K562 (cell line): ENCODE data around the gene HS6ST1.

ENCODE experiments used
- EP300 ChIP-seq: IDR thresholded peaks from 2 replicates; pipeline ENCODE4 v1.6.1; 2012; ENCODE audit warnings: low read length, improper control_type of control experiment
- EZH2 ChIP-seq: IDR thresholded peaks from 2 replicates; pipeline ENCODE4 v1.6.1; 2012; ENCODE audit warnings: low read depth, mild to moderate bottlenecking, inconsistent platforms, low read length, borderline replicate concordance
- IFI16 ChIP-seq: fragments of 250-450 bp; sonication (Bioruptor Pico); IDR thresholded peaks from 2 replicates; pipeline ENCODE4 v2.1.2; 2022; ENCODE audit warnings: mild to moderate bottlenecking, inconsistent platforms
- MEIS2 ChIP-seq: fragments of 450-650 bp; IDR thresholded peaks from 2 replicates; pipeline ENCODE4 v1.6.1; 2014; ENCODE audit warnings: mild to moderate bottlenecking; ENCODE audit not compliant: partially characterized antibody
- SMAD1 ChIP-seq: fragments of 150-350 bp; IDR thresholded peaks from 2 replicates; pipeline ENCODE4 v1.6.1; 2014; ENCODE audit warnings: low read length, low read depth; ENCODE audit not compliant: partially characterized antibody
- SMAD4 ChIP-seq: fragments of 250-450 bp; sonication (Bioruptor Pico); conservative IDR thresholded peaks from 2 replicates; pipeline ENCODE4 v1.8.0; 2021; ENCODE audit warnings: inconsistent platforms, mild to moderate bottlenecking, moderate library complexity
- TEAD4 ChIP-seq, 2 experiments: sonication (generic) in 1 of 2; formaldehyde crosslinking in 1 of 2; IDR thresholded peaks; 2 replicates each; pipeline versions ENCODE4 v1.6.1 to v1.8.0; 2012 to 2022; ENCODE audit warnings: borderline replicate concordance in 1 of 2, inconsistent platforms in 1 of 2, low read length in 1 of 2, mild to moderate bottlenecking in 1 of 2, missing genetic modification reagents in 1 of 2
- ZNF143 ChIP-seq: sonication (generic); formaldehyde crosslinking; IDR thresholded peaks from 2 replicates; pipeline ENCODE4 v1.9.0; 2022; ENCODE audit warnings: mild to moderate bottlenecking, missing genetic modification reagents
- ZNF282 ChIP-seq: sonication (generic); formaldehyde crosslinking; IDR thresholded peaks from 2 replicates; pipeline ENCODE4 v1.8.1; 2023; ENCODE audit warnings: missing genetic modification reagents
- ZNF384 ChIP-seq: IDR thresholded peaks from 2 replicates; pipeline ENCODE4 v1.6.1; 2012; ENCODE audit warnings: low read depth, low read length, improper control_type of control experiment
- TF ChIP-seq, protein P1 (sequence below), 3 experiments: IDR thresholded peaks in 2 of 3; conservative IDR thresholded peaks in 1 of 3; 2 replicates each; pipeline ENCODE4 v1.5.1; 2011 to 2012; ENCODE audit warnings: low read length in 3 of 3, mild to moderate bottlenecking in 3 of 3, control low read depth in 2 of 3, improper control_type of control experiment in 1 of 3, inconsistent platforms in 1 of 3, low read depth in 1 of 3, mixed read lengths in 1 of 3, moderate library complexity in 1 of 3; ENCODE audit not compliant: insufficient read depth in 2 of 3
- TF ChIP-seq, protein P2 (sequence below): sonication (generic); formaldehyde crosslinking; IDR thresholded peaks from 2 replicates; pipeline ENCODE4 v1.9.0; 2022; ENCODE audit warnings: mild to moderate bottlenecking, missing genetic modification reagents

DNA sequence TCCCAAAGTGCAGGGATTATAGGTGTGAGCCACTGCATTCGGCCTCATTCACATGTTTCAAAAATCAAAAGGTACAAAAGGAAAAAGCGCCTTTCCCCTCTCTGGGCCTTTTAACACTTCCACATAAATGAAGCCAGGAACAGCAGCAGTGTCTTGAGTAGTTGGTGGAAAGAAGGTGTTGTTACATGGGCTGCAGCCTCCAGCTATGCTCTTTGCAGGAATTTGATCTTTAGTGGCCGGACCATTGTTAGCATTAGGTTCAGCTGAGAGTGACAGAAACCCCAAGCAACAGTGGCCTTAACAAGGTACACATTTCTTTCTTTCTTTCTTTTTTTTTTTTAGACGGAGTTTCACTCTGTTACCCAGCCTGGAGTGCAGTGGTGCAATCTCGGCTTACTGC, 59.1 kb downstream of the HS6ST1 start:
- TF ChIP-seq EP300 (no peak), SMAD1 (no peak), EZH2 (no peak), ZNF384 (no peak), MEIS2 (no peak), SMAD4 (no peak), ZNF143 (CRISPR knock-in tag) (no peak), TEAD4 (IDR thresholded peaks at IDR 0.05; ENCODE audit: low read length) (no peak), TEAD4 (CRISPR knock-in tag; IDR thresholded peaks at IDR 0.05; ENCODE audit: borderline replicate concordance) (no peak), ZNF282 (CRISPR knock-in tag) (no peak), IFI16 (CRISPR knock-in tag) (no peak)
- TF ChIP-seq, protein P1, sequence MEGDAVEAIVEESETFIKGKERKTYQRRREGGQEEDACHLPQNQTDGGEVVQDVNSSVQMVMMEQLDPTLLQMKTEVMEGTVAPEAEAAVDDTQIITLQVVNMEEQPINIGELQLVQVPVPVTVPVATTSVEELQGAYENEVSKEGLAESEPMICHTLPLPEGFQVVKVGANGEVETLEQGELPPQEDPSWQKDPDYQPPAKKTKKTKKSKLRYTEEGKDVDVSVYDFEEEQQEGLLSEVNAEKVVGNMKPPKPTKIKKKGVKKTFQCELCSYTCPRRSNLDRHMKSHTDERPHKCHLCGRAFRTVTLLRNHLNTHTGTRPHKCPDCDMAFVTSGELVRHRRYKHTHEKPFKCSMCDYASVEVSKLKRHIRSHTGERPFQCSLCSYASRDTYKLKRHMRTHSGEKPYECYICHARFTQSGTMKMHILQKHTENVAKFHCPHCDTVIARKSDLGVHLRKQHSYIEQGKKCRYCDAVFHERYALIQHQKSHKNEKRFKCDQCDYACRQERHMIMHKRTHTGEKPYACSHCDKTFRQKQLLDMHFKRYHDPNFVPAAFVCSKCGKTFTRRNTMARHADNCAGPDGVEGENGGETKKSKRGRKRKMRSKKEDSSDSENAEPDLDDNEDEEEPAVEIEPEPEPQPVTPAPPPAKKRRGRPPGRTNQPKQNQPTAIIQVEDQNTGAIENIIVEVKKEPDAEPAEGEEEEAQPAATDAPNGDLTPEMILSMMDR (IDR thresholded peaks at IDR 0.05 in 2 of 3, conservative IDR thresholded peaks at IDR 0.05 in 1 of 3; ENCODE audit: insufficient read depth in 2 of 3, low read depth in 1 of 3, low read length in 3 of 3), result no peak
- TF ChIP-seq, protein P2, sequence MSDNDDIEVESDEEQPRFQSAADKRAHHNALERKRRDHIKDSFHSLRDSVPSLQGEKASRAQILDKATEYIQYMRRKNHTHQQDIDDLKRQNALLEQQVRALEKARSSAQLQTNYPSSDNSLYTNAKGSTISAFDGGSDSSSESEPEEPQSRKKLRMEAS (CRISPR knock-in tag), result no peak
